Lower leg skin (tissue), 3 donors: ENCODE measurements around the gene SRP54.

Source experiments
- CTCF ChIP-seq, 3 donors: fragments of 450-650 bp; IDR thresholded peaks; one replicate each; pipeline ENCODE4 v1.5.1; 2016; ENCODE audit warnings: antibody characterized with exemption in 3 of 3, mild to moderate bottlenecking in 3 of 3, moderate library complexity in 2 of 3
- POLR2A ChIP-seq, 2 donors: fragments of 450-650 bp; IDR thresholded peaks; one replicate each; pipeline ENCODE4 v1.6.1; 2016 to 2017; ENCODE audit warnings: antibody characterized with exemption in 2 of 2, mild to moderate bottlenecking in 1 of 2, moderate library complexity in 1 of 2

- TF ChIP-seq CTCF (IDR thresholded peaks at IDR 0.05) = no peak
- no peak for TF ChIP-seq POLR2A (IDR thresholded peaks at IDR 0.05)
Observed at GRCh38 chr14:34956931-34957330, 25.9 kb upstream of the SRP54 start.
